ENCODE data around the gene RC3H2.

GRCh38 chr9:122897969-122898368 lies 7.2 kb downstream of the RC3H2 start:
- TF ChIP-seq POLR2G (IDR thresholded peaks at IDR 0.05; ENCODE audit: low read depth, low read length): no peak
- TF ChIP-seq, protein P1, sequence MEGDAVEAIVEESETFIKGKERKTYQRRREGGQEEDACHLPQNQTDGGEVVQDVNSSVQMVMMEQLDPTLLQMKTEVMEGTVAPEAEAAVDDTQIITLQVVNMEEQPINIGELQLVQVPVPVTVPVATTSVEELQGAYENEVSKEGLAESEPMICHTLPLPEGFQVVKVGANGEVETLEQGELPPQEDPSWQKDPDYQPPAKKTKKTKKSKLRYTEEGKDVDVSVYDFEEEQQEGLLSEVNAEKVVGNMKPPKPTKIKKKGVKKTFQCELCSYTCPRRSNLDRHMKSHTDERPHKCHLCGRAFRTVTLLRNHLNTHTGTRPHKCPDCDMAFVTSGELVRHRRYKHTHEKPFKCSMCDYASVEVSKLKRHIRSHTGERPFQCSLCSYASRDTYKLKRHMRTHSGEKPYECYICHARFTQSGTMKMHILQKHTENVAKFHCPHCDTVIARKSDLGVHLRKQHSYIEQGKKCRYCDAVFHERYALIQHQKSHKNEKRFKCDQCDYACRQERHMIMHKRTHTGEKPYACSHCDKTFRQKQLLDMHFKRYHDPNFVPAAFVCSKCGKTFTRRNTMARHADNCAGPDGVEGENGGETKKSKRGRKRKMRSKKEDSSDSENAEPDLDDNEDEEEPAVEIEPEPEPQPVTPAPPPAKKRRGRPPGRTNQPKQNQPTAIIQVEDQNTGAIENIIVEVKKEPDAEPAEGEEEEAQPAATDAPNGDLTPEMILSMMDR (CRISPR knock-in tag; IDR thresholded peaks at IDR 0.05): no peak
